Sigmoid colon (tissue), 7 donors: ENCODE measurements around the gene ELAVL3. TPM values are rescaled to one million over a fixed set of nuclear protein-coding genes. Genes with fewer than 3 reads are reported as not detected.

Experiments
- DNase-seq: peaks from one replicate; pipeline ENCODE4 v3.0.0-alpha.2; 2019
- H3K27ac ChIP-seq, 4 donors: fragments of 200-600 bp; sonication (generic); one replicate each; pipeline ENCODE4 v1.5.1; 2016 to 2019; ENCODE audit warnings: mild to moderate bottlenecking in 1 of 4
- H3K27me3 ChIP-seq, 3 donors: fragments of 200-600 bp; sonication (generic); one replicate each; pipeline ENCODE4 v1.5.1; 2019; ENCODE audit warnings: mild to moderate bottlenecking in 1 of 3
- H3K36me3 ChIP-seq, 4 donors: fragments of 200-600 bp; sonication (generic); one replicate each; pipeline ENCODE4 v1.5.1; 2016 to 2019
- H3K4me1 ChIP-seq, 4 donors: fragments of 200-600 bp; sonication (generic); one replicate each; pipeline ENCODE4 v1.5.1; 2017 to 2019
- H3K4me3 ChIP-seq, 4 donors: fragments of 200-600 bp; sonication (generic); one replicate each; pipeline ENCODE4 v1.5.1; 2017 to 2019; ENCODE audit warnings: mild to moderate bottlenecking in 2 of 4, moderate library complexity in 1 of 4
- H3K9me3 ChIP-seq, 4 donors: fragments of 200-600 bp in 3 of 4; sonication (generic) in 3 of 4; one replicate each; pipeline versions ENCODE4 v1.5.1 to v1.6.1; 2013 to 2019
- CTCF ChIP-seq, 4 experiments: fragments of 450-650 bp in 3 of 4; fragments of 200-600 bp in 1 of 4; IDR thresholded peaks; one replicate each; pipeline ENCODE4 v1.5.1; 2016 to 2019; ENCODE audit warnings: antibody characterized with exemption in 4 of 4, mild to moderate bottlenecking in 3 of 4, moderate library complexity in 2 of 4
- EP300 ChIP-seq, 4 donors: sonication (generic); formaldehyde crosslinking; IDR thresholded peaks; one replicate each; pipeline ENCODE4 v1.6.1; 2017; ENCODE audit warnings: antibody characterized with exemption in 4 of 4
- POLR2A ChIP-seq, 2 donors: fragments of 450-650 bp; IDR thresholded peaks; one replicate each; pipeline ENCODE4 v1.6.1; 2016; ENCODE audit warnings: antibody characterized with exemption in 2 of 2, mild to moderate bottlenecking in 2 of 2, moderate library complexity in 2 of 2
- POLR2AphosphoS5 ChIP-seq, 4 donors: sonication (generic); formaldehyde crosslinking; IDR thresholded peaks; one replicate each; pipeline ENCODE4 v1.6.1; 2017; ENCODE audit warnings: antibody characterized with exemption in 4 of 4
- WGBS, 2 donors: extraction: QIAGEN DNeasy Blood & Tissue Kit; methylation state at CpG; one replicate each; pipeline ENCODE4 v1.1.7; 2013; 5-methylcytosine and 5-hydroxymethylcytosine counted together
- intact Hi-C: fragments of 100-400 bp; cut with DNase I; formaldehyde crosslinking; loops from one replicate; pipeline ENCODE4 v1.15.1; 2023
- polyA plus RNA-seq, 3 donors: library from polyadenylated mRNA; stranded (reverse); fragments of 200-250 nt; gene quantifications; one replicate each; pipeline ENCODE4 v1.2.3, GENCODE V29; 2013
- total RNA-seq, 4 donors: library from RNA; depleted of rRNA; stranded (reverse); fragments of >200 nt; gene quantifications; one replicate each; pipeline ENCODE4 v1.1.0, GENCODE V29; 2016
- donor health status: healthy with polysubstance abuse.
- donor health status: Bipolar disorder and iron deficiency.
- donor health status: healthy.

Gene ELAVL3
- total and polyA plus RNA-seq, 7 donors: under 0.01 to 3.0 (median 0.85) TPM; not detected in 1

DNA sequence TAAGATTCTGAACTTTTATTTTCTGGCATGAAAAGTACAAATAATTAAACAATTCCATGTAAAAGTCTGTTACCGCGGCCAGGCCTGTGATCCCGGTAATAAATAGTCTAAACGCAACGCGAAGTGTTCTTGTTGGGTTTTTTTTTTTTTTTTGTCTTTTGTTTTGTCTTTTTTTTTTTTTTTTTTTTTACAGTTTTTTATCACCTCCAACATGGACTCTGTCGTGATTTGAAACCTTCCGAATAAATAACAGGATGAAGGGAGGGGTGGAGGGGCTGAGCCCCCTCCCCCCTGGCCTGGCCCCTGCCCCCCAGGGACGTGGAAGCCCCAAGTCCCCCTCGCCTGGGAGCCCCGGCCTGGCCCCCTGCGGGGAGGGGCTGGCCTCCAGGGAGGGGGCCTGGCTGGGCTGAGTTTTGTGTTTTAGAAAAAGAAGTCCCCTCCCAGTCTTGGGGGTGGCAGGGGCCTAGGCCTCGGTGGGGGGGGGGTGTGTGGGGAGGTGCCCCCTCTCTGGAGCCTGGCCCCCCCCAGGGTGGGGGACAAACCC, 29.4 kb downstream of the ELAVL3 start:
- Histone ChIP-seq H3K4me1 (no peaks in the 10 kb centered on the region), H3K27ac (no peak overlapping the region), H3K4me3 (no peak overlapping the region), H3K27me3 (peaks cover 0 to 13% (median 0%) of the 10 kb centered on the region in 3 donors), H3K9me3 (no peaks in the 10 kb centered on the region), H3K36me3 (peaks cover 5 to 45% (median 34%) of the 10 kb centered on the region in 4 donors)
- 29 to 48% methylated on average over 13 of the region's 13 CpGs for WGBS, 2 donors
- TF ChIP-seq POLR2A (IDR thresholded peaks at IDR 0.05): no peak
- no peak for TF ChIP-seq POLR2AphosphoS5 (IDR thresholded peaks at IDR 0.05)
- no peak for TF ChIP-seq EP300 (IDR thresholded peaks at IDR 0.05)
- no peak for TF ChIP-seq CTCF (IDR thresholded peaks at IDR 0.05)
- intact Hi-C loops: no loop called here
- DNase-seq: no peak

- no peak for TF ChIP-seq POLR2A (IDR thresholded peaks at IDR 0.05)
- TF ChIP-seq POLR2AphosphoS5 (IDR thresholded peaks at IDR 0.05): no peak
- TF ChIP-seq EP300 (IDR thresholded peaks at IDR 0.05): no peak
- no peak for TF ChIP-seq CTCF (IDR thresholded peaks at IDR 0.05)
- intact Hi-C loops: no loop called here
- Histone ChIP-seq H3K9me3 (no peaks in the 10 kb centered on the region), H3K27ac (no peak overlapping the region), H3K4me1 (no peaks in the 10 kb centered on the region), H3K36me3 (peaks cover 5 to 52% (median 40%) of the 10 kb centered on the region in 4 donors), H3K27me3 (peaks cover 0 to 13% (median 0%) of the 10 kb centered on the region in 3 donors), H3K4me3 (no peak overlapping the region)
- WGBS, 2 donors: 85 to 88% methylated on average over 21 of the region's 21 CpGs
- DNase-seq: no peak
Observed at GRCh38 chr19:11450570-11451326, 30.1 kb downstream of the ELAVL3 start.

GRCh38 chr19:11448923-11449554, 31.8 kb downstream of the ELAVL3 start:
- Histone ChIP-seq H3K36me3 (peaks cover 5 to 69% (median 50%) of the 10 kb centered on the region in 4 donors), H3K9me3 (no peaks in the 10 kb centered on the region), H3K27ac (no peak overlapping the region), H3K4me3 (no peak overlapping the region), H3K27me3 (peaks cover 0 to 13% (median 0%) of the 10 kb centered on the region in 3 donors), H3K4me1 (no peaks in the 10 kb centered on the region)
- intact Hi-C loops: no loop called here
- no peak for DNase-seq
- WGBS, 2 donors: 94 to 95% methylated on average over 31 of the region's 31 CpGs
- TF ChIP-seq EP300 (IDR thresholded peaks at IDR 0.05) (no peak), POLR2A (IDR thresholded peaks at IDR 0.05) (no peak), POLR2AphosphoS5 (IDR thresholded peaks at IDR 0.05) (no peak), CTCF (IDR thresholded peaks at IDR 0.05) (no peak)

GRCh38 chr19:11448410-11448809, 32.4 kb downstream of the ELAVL3 start:
- no peak overlapping the region for H3K4me3 ChIP-seq
- TF ChIP-seq EP300 (IDR thresholded peaks at IDR 0.05): no peak
- no peak for TF ChIP-seq POLR2AphosphoS5 (IDR thresholded peaks at IDR 0.05)
- no peak for TF ChIP-seq POLR2A (IDR thresholded peaks at IDR 0.05)
- no peak for TF ChIP-seq CTCF (IDR thresholded peaks at IDR 0.05)
- peaks cover 5 to 75% (median 50%) of the 10 kb centered on the region in 4 donors for H3K36me3 ChIP-seq
- DNase-seq: no peak
- no peaks in the 10 kb centered on the region for H3K9me3 ChIP-seq
- intact Hi-C loops: no loop called here
- H3K4me1 ChIP-seq: no peaks in the 10 kb centered on the region
- 86 to 88% methylated on average over 13 of the region's 13 CpGs for WGBS, 2 donors
- H3K27ac ChIP-seq: no peak overlapping the region
- H3K27me3 ChIP-seq: peaks cover 0 to 13% (median 0%) of the 10 kb centered on the region in 3 donors
